GM12873 (cell line): ENCODE data around the gene ZC3H13.
A peak's percentile ranks its signal among the peaks of the same experiment; 100 is the strongest.

Source experiments
- CTCF ChIP-seq: IDR thresholded peaks from 2 replicates; pipeline ENCODE4 v1.5.1; 2012; ENCODE audit warnings: low read depth, mild to moderate bottlenecking, moderate library complexity, low read length, control low read depth; ENCODE audit not compliant: insufficient read depth; ENCODE audit errors: missing control alignments

Gene ZC3H13

GRCh38 chr13:46031581-46032263, 20.8 kb downstream of the ZC3H13 start:
- no peak for TF ChIP-seq CTCF

GRCh38 chr13:46025157-46025556, 27.4 kb downstream of the ZC3H13 start:
- no peak for TF ChIP-seq CTCF

GRCh38 chr13:46022481-46022880, 30.1 kb downstream of the ZC3H13 start:
- no peak for TF ChIP-seq CTCF

GRCh38 chr13:46016216-46016615, 36.3 kb downstream of the ZC3H13 start:
- no peak for TF ChIP-seq CTCF

- TF ChIP-seq CTCF, result no peak
Observed at GRCh38 chr13:46015366-46015765, 37.2 kb downstream of the ZC3H13 start.

GRCh38 chr13:46012404-46012803, 40.1 kb downstream of the ZC3H13 start:
- TF ChIP-seq CTCF, result no peak

GRCh38 chr13:46010148-46010547, 42.4 kb downstream of the ZC3H13 start:
- TF ChIP-seq CTCF, result peak; percentile 18
